ENCODE measurements around the gene NDUFS4. TPM values are rescaled to one million over a fixed set of nuclear protein-coding genes. Genes with fewer than 3 reads are reported as not detected.
A peak's percentile ranks its signal among the peaks of the same experiment; 100 is the strongest.

Gene NDUFS4
- total RNA-seq, 1 experiment from 2014 or later: 72.6 TPM

GRCh38 chr5:53575101-53575500, 14.7 kb downstream of the NDUFS4 start:
- no TSS peak for BruUV-seq (replicated peaks)
- CTCF ChIA-PET: no interaction called here

GRCh38 chr5:53575831-53576230, 15.4 kb downstream of the NDUFS4 start:
- Histone ChIP-seq H3K27me3 (ENCODE audit: low read length) (no peaks in the 10 kb centered on the region), H3K27ac (ENCODE audit: low read length) (no peak overlapping the region), H2AFZ (ENCODE audit: low read length) (no peak overlapping the region), H3K9me2 (replicated peaks; ENCODE audit: low read length) (no peaks in the 10 kb centered on the region), H3F3A (ENCODE audit: low read length, unreplicated experiment) (no peaks in the 10 kb centered on the region), H3K79me2 (ENCODE audit: low read length) (peaks cover 94% of the 10 kb centered on the region), H3K4me1 (ENCODE audit: insufficient read depth, low read length) (no peaks in the 10 kb centered on the region), H3K36me3 (ENCODE audit: low read depth, low read length) (no peaks in the 10 kb centered on the region), H4K20me1 (ENCODE audit: low read length) (no peaks in the 10 kb centered on the region), H3K4me2 (ENCODE audit: low read length) (no peak overlapping the region), H3K4me3 (ENCODE audit: low read length) (no peak overlapping the region), H3K9ac (ENCODE audit: low read length) (no peak overlapping the region), H3K9me3 (ENCODE audit: low read length) (no peaks in the 10 kb centered on the region)
- BruUV-seq (replicated peaks): no TSS peak
- intact Hi-C loops (cut with micrococcal nuclease): no loop called here
- ChIA-PET CTCF (interaction anchor here (0.5 kb wide), 1 partner anchor 460 kb away, joined by 4 read pairs; no protein-coding TSS in a partner anchor), POLR2A (ENCODE audit: unreplicated experiment) (no interaction called here)
- TF ChIP-seq CTCF (conservative IDR thresholded peaks at IDR 0.05; ENCODE audit: low read depth, low read length) (no peak), EZH2 (IDR thresholded peaks at IDR 0.05; ENCODE audit: low read length, unreplicated experiment) (no peak), EZH2phosphoT487 (IDR thresholded peaks at IDR 0.05; ENCODE audit: borderline replicate concordance, low read length) (no peak)
- DNase-seq: no peak
- no peak for ATAC-seq

More at GRCh38 chr5:53575101-53575500, 14.7 kb downstream of the NDUFS4 start:
- Histone ChIP-seq H4K20me1 (ENCODE audit: low read length) (no peaks in the 10 kb centered on the region), H3K4me2 (ENCODE audit: low read length) (no peak overlapping the region), H3K9me3 (ENCODE audit: low read length) (no peaks in the 10 kb centered on the region), H3K36me3 (ENCODE audit: low read depth, low read length) (no peaks in the 10 kb centered on the region), H3K79me2 (ENCODE audit: low read length) (peaks cover 93% of the 10 kb centered on the region), H3K9me2 (replicated peaks; ENCODE audit: low read length) (no peaks in the 10 kb centered on the region), H2AFZ (ENCODE audit: low read length) (no peak overlapping the region), H3K4me1 (ENCODE audit: insufficient read depth, low read length) (no peaks in the 10 kb centered on the region), H3K27ac (ENCODE audit: low read length) (no peak overlapping the region), H3K4me3 (ENCODE audit: low read length) (no peak overlapping the region), H3K27me3 (ENCODE audit: low read length) (no peaks in the 10 kb centered on the region), H3K9ac (ENCODE audit: low read length) (no peak overlapping the region), H3F3A (ENCODE audit: low read length, unreplicated experiment) (no peaks in the 10 kb centered on the region)
- ATAC-seq (no peak), DNase-seq (no peak)
- POLR2A ChIA-PET (ENCODE audit: unreplicated experiment): no interaction called here
- TF ChIP-seq CTCF (conservative IDR thresholded peaks at IDR 0.05; ENCODE audit: low read depth, low read length) (no peak), EZH2 (IDR thresholded peaks at IDR 0.05; ENCODE audit: low read length, unreplicated experiment) (no peak), EZH2phosphoT487 (IDR thresholded peaks at IDR 0.05; ENCODE audit: borderline replicate concordance, low read length) (no peak)
- intact Hi-C loops (cut with micrococcal nuclease): no loop called here

GRCh38 chr5:53576674-53577073, 16.2 kb downstream of the NDUFS4 start:
- POLR2A ChIA-PET (ENCODE audit: unreplicated experiment): no interaction called here

More at GRCh38 chr5:53576674-53577073, 16.2 kb downstream of the NDUFS4 start:
- no peak overlapping the region for H3K4me3 ChIP-seq (ENCODE audit: low read length)
- no peaks in the 10 kb centered on the region for H3F3A ChIP-seq (ENCODE audit: low read length, unreplicated experiment)
- H2AFZ ChIP-seq (ENCODE audit: low read length): no peak overlapping the region
- H3K36me3 ChIP-seq (ENCODE audit: low read depth, low read length): no peaks in the 10 kb centered on the region
- H3K27ac ChIP-seq (ENCODE audit: low read length): no peak overlapping the region
- CTCF ChIA-PET: no interaction called here
- no peaks in the 10 kb centered on the region for H3K9me3 ChIP-seq (ENCODE audit: low read length)
- H3K4me2 ChIP-seq (ENCODE audit: low read length): no peak overlapping the region
- ATAC-seq (peak; percentile 33; the same call in 1 of the 2 replicates), DNase-seq (no peak)
- intact Hi-C loops (cut with micrococcal nuclease): no loop called here
- TF ChIP-seq EZH2 (IDR thresholded peaks at IDR 0.05; ENCODE audit: low read length, unreplicated experiment) (no peak), CTCF (conservative IDR thresholded peaks at IDR 0.05; ENCODE audit: low read depth, low read length) (no peak), EZH2phosphoT487 (IDR thresholded peaks at IDR 0.05; ENCODE audit: borderline replicate concordance, low read length) (no peak)
- no peaks in the 10 kb centered on the region for H4K20me1 ChIP-seq (ENCODE audit: low read length)
- no peaks in the 10 kb centered on the region for H3K27me3 ChIP-seq (ENCODE audit: low read length)
- H3K9me2 ChIP-seq (replicated peaks; ENCODE audit: low read length): no peaks in the 10 kb centered on the region
- no peaks in the 10 kb centered on the region for H3K4me1 ChIP-seq (ENCODE audit: insufficient read depth, low read length)
- H3K9ac ChIP-seq (ENCODE audit: low read length): no peak overlapping the region
- no TSS peak for BruUV-seq (replicated peaks)
- peaks cover 95% of the 10 kb centered on the region for H3K79me2 ChIP-seq (ENCODE audit: low read length)

All from PC-3 (cell line).